HG02759 (cell line): ENCODE results near the gene SPRR3.

Experiments used
- ATAC-seq: cut with Tn5 transposase; IDR thresholded peaks from one replicate; pipeline ENCODE4 v1.9.1; 2021; ENCODE audit warnings: mild to moderate bottlenecking, moderate library complexity; ENCODE audit not compliant: unreplicated experiment

SPRR3 gene

GRCh38 chr1:153001382-153001781 is at the start of gene SPRR3:
Gene SPRR3 (plus strand): TSS chr1:153001749. CDS start chr1:153003021, 1,272 bp downstream.
- no peak for ATAC-seq

GRCh38 chr1:152953761-152954160 is 47.8 kb upstream of the SPRR3 start:
- no peak for ATAC-seq

GRCh38 chr1:152954436-152954835 is 47.1 kb upstream of the SPRR3 start:
- ATAC-seq = no peak

GRCh38 chr1:152957561-152957960 is 44.0 kb upstream of the SPRR3 start:
- no peak for ATAC-seq

- ATAC-seq = no peak
These were observed 42.3 kb upstream of the SPRR3 start for GRCh38 chr1:152959273-152959672.

- no peak for ATAC-seq
These were observed 41.6 kb upstream of the SPRR3 start for GRCh38 chr1:152959801-152960451.

GRCh38 chr1:152960452-152961044 is 41.0 kb upstream of the SPRR3 start:
- ATAC-seq = no peak

GRCh38 chr1:152961226-152961891 is 40.2 kb upstream of the SPRR3 start:
- no peak for ATAC-seq

- ATAC-seq = no peak
These were observed 38.6 kb upstream of the SPRR3 start for GRCh38 chr1:152962876-152963415.

GRCh38 chr1:152964536-152964935 is 37.0 kb upstream of the SPRR3 start:
- no peak for ATAC-seq

GRCh38 chr1:152965853-152966252 is 35.7 kb upstream of the SPRR3 start:
- no peak for ATAC-seq

- peak; percentile 58 for ATAC-seq
These were observed 34.3 kb upstream of the SPRR3 start for GRCh38 chr1:152967201-152967600.

- ATAC-seq = peak; percentile 90
These were observed 33.3 kb upstream of the SPRR3 start for GRCh38 chr1:152968248-152968647.

GRCh38 chr1:152969036-152969435 is 32.5 kb upstream of the SPRR3 start:
- ATAC-seq = no peak

GRCh38 chr1:152970495-152970894 is 31.1 kb upstream of the SPRR3 start, which contains the start of gene SPRR4:
Gene SPRR4 (plus strand): TSS chr1:152970648. CDS start chr1:152971891, 1,243 bp downstream.
- ATAC-seq = no peak

- no peak for ATAC-seq
These were observed 29.2 kb upstream of the SPRR3 start for GRCh38 chr1:152972196-152972886.

- no peak for ATAC-seq
These were observed 24.9 kb upstream of the SPRR3 start for GRCh38 chr1:152976688-152977087.

GRCh38 chr1:152977614-152978013 is 23.9 kb upstream of the SPRR3 start:
- no peak for ATAC-seq

- no peak for ATAC-seq
These were observed 20.9 kb upstream of the SPRR3 start for GRCh38 chr1:152980676-152981075.

GRCh38 chr1:152981146-152981871 is 20.2 kb upstream of the SPRR3 start:
- no peak for ATAC-seq

- no peak for ATAC-seq
These were observed 19.5 kb upstream of the SPRR3 start for GRCh38 chr1:152982076-152982475.
